B cell (primary cell): ENCODE data around the gene IL6ST. TPM values are rescaled to one million over a fixed set of nuclear protein-coding genes. Genes with fewer than 3 reads are reported as not detected.

Source experiments
- ATAC-seq: fragments of 200-7000 bp; cut with Tn5 transposase; one replicate; pipeline ENCODE4 v1.10.0; 2021; ENCODE audit warnings: low read depth, mild to moderate bottlenecking, moderate number of reproducible peaks, moderate library complexity
- CTCF ChIA-PET: fragments of 350-600 bp; sonication (Branson Sonifier 250); formaldehyde crosslinking; loops from one replicate; lab custom pipeline; 2021; ENCODE audit warnings: antibody characterized with exemption, inconsistent platforms; lab: Charles Lee
- POLR2A ChIA-PET: fragments of 350-600 bp; sonication (Branson Sonifier 250); formaldehyde crosslinking; loops from one replicate; lab custom pipeline; 2021; ENCODE audit warnings: antibody characterized with exemption; lab: Charles Lee
- DNase-seq: peaks from one replicate; pipeline ENCODE4 v3.0.0; 2013
- H2AFZ ChIP-seq: 2 replicates; pipeline ENCODE4 v1.6.1; 2012; ENCODE audit warnings: mild to moderate bottlenecking, low read depth, low read length; ENCODE audit not compliant: insufficient read depth, poor library complexity, severe bottlenecking
- H3K27ac ChIP-seq, 2 donors: 1 replicate in 1 of 2; 2 replicates in 1 of 2; pipeline ENCODE4 v1.5.1; 2012 to 2013; ENCODE audit warnings: low read length in 2 of 2, mild to moderate bottlenecking in 2 of 2, moderate library complexity in 1 of 2
- H3K27me3 ChIP-seq, 4 experiments: fragments of 200-600 bp in 1 of 4; sonication (generic) in 1 of 4; replicated peaks in 1 of 4; 1 replicate in 2 of 4; 2 replicates in 2 of 4; pipeline versions ENCODE4 v1.6.1 to v1.7.0; 2013 to 2016; ENCODE audit warnings: low read length in 3 of 4, mild to moderate bottlenecking in 2 of 4, mixed read lengths in 1 of 4, moderate library complexity in 1 of 4; ENCODE audit not compliant: insufficient read depth in 4 of 4, control insufficient read depth in 3 of 4; ENCODE audit errors: control extremely low read depth in 1 of 4
- H3K36me3 ChIP-seq, 2 experiments: replicated peaks in 1 of 2; 1 replicate in 1 of 2; 2 replicates in 1 of 2; pipeline versions ENCODE4 v1.6.1 to v1.7.1; 2013; ENCODE audit warnings: low read length in 1 of 2; ENCODE audit not compliant: insufficient read depth in 2 of 2, control insufficient read depth in 1 of 2; ENCODE audit errors: control extremely low read depth in 1 of 2, extremely low read depth in 1 of 2
- H3K4me1 ChIP-seq, 2 donors: fragments of 200-600 bp in 1 of 2; sonication (generic) in 1 of 2; 1 replicate in 1 of 2; 2 replicates in 1 of 2; pipeline versions ENCODE4 v1.5.1 to v1.6.1; 2013 to 2017; ENCODE audit warnings: low read length in 2 of 2; ENCODE audit not compliant: control insufficient read depth in 2 of 2, insufficient read depth in 2 of 2
- H3K4me2 ChIP-seq: replicated peaks from 2 replicates; pipeline ENCODE3; 2012; ENCODE audit warnings: mild to moderate bottlenecking, low read depth, low read length; ENCODE audit not compliant: poor library complexity, severe bottlenecking
- H3K4me3 ChIP-seq, 5 experiments: fragments of 200-600 bp in 1 of 5; sonication (generic) in 1 of 5; 1 replicate in 3 of 5; 2 replicates in 2 of 5; pipeline versions ENCODE4 v1.5.1 to v1.7.0; 2011 to 2016; ENCODE audit warnings: low read length in 4 of 5, mild to moderate bottlenecking in 4 of 5, low read depth in 2 of 5, control low read depth in 1 of 5, moderate library complexity in 1 of 5; ENCODE audit not compliant: insufficient read depth in 1 of 5; ENCODE audit errors: control extremely low read depth in 1 of 5, extremely low read depth in 1 of 5
- H3K79me2 ChIP-seq: fragments of 200-600 bp; sonication (generic); one replicate; pipeline ENCODE4 v1.6.0; 2016; ENCODE audit warnings: low read length; ENCODE audit not compliant: control insufficient read depth, insufficient read depth
- H3K9ac ChIP-seq: fragments of 200-600 bp; sonication (generic); 2 replicates; pipeline ENCODE4 v1.6.1; 2017; ENCODE audit warnings: mild to moderate bottlenecking, low read length, moderate library complexity
- H3K9me3 ChIP-seq, 3 donors: one replicate each; pipeline versions ENCODE4 v1.6.1 to v1.7.1; 2013; ENCODE audit warnings: low read length in 2 of 3; ENCODE audit not compliant: control insufficient read depth in 2 of 3, insufficient read depth in 1 of 3; ENCODE audit errors: control extremely low read depth in 1 of 3
- H4K20me1 ChIP-seq: 2 replicates; pipeline ENCODE4 v1.6.0; 2012; ENCODE audit warnings: mild to moderate bottlenecking, low read length; ENCODE audit not compliant: insufficient read depth, control insufficient read depth, poor library complexity, severe bottlenecking
- H3K27ac Mint-ChIP-seq: one replicate; pipeline ENCODE4 v1.8.0; 2021; ENCODE audit warnings: mixed read lengths
- H3K27me3 Mint-ChIP-seq: one replicate; pipeline ENCODE4 v1.8.0; 2021; ENCODE audit warnings: mixed read lengths
- H3K4me1 Mint-ChIP-seq: one replicate; pipeline ENCODE4 v1.8.0; 2021; ENCODE audit warnings: mixed read lengths
- H3K4me3 Mint-ChIP-seq: one replicate; pipeline ENCODE4 v1.8.0; 2021; ENCODE audit warnings: mixed read lengths
- H3K9me3 Mint-ChIP-seq: one replicate; pipeline ENCODE4 v1.8.0; 2022; ENCODE audit warnings: mixed read lengths; ENCODE audit not compliant: insufficient read depth
- CTCF ChIP-seq: fragments of 200-600 bp; IDR thresholded peaks from one replicate; pipeline ENCODE4 v1.8.0; 2022; ENCODE audit warnings: antibody characterized with exemption, mild to moderate bottlenecking
- EZH2 ChIP-seq: IDR thresholded peaks from 2 replicates; pipeline ENCODE4 v1.6.1; 2012; ENCODE audit warnings: borderline replicate concordance, low read depth, mild to moderate bottlenecking, moderate library complexity, low read length; ENCODE audit not compliant: insufficient read depth, poor library complexity, severe bottlenecking
- WGBS: methylation state at CpG from one replicate; pipeline ENCODE4 v1.1.5; 2013; ENCODE audit warnings: missing lambda C conversion rate; ENCODE audit not compliant: insufficient coverage; 5-methylcytosine and 5-hydroxymethylcytosine counted together
- intact Hi-C: fragments of 100-400 bp; cut with micrococcal nuclease; formaldehyde crosslinking; loops from one replicate; pipeline ENCODE4 v1.10.0; 2022
- polyA plus RNA-seq: library from polyadenylated mRNA; depleted of rRNA; stranded (reverse); fragments of >200 nt; gene quantifications from 2 replicates; pipeline ENCODE4 v1.2.3, GENCODE V29; 2012
- total RNA-seq, 2 donors: library from RNA; stranded (reverse); fragments of 120-200 nt in 1 of 2; gene quantifications; 1 replicate in 1 of 2; 2 replicates in 1 of 2; pipeline versions ENCODE4 v1.2.3 to v1.2.4, GENCODE V29; 2013 to 2022

IL6ST gene
- total and polyA plus RNA-seq, 2 donors (not counting 1 experiment from before 2014, with no cell fraction given), result 4.3 to 28.0 TPM

DNA sequence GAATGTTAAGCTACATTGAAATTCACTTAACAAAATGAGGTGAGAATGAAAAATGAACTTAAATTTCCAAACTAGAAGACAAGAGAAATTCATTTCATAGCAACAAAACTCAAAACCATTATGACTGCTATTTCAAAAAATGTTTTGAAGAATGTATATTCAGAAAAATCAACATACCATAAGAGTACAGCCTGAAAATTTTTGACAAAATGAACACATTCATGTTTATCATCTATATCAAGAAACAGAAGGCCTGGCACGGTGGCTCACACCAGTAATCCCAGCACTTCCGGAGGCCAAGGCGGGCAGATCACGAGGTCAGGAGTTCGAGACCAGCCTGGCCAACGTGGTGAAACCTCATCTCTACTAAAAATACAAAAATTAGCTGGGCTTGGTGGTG, 4.2 kb upstream of the IL6ST start:
- no peak overlapping the region for H3K4me3 Mint-ChIP-seq
- H4K20me1 ChIP-seq, result no peaks in the 10 kb centered on the region
- DNase-seq (no peak), ATAC-seq (no peak)
- no peak overlapping the region for H3K9ac ChIP-seq
- ChIA-PET POLR2A (no interaction called here), CTCF (no interaction called here)
- H3K4me1 Mint-ChIP-seq, result peaks cover 10% of the 10 kb centered on the region
- H3K27me3 Mint-ChIP-seq, result peaks cover 4% of the 10 kb centered on the region
- TF ChIP-seq EZH2 (no peak), CTCF (no peak)
- peaks cover 0 to 6% (median 5%) of the 10 kb centered on the region in 3 donors for H3K9me3 ChIP-seq
- H2AFZ ChIP-seq, result no peak overlapping the region
- H3K27ac Mint-ChIP-seq, result no peak overlapping the region
- peaks cover 8% of the 10 kb centered on the region for H3K79me2 ChIP-seq
- intact Hi-C loops, result loop anchor here (5.0 to 10.0 kb wide), 4 partner anchors 483 to 1684 kb away; partner anchors contain the start of gene ARL15
- no peaks in the 10 kb centered on the region for H3K36me3 ChIP-seq
- no peaks in the 10 kb centered on the region for H3K27me3 ChIP-seq
- no peak overlapping the region for H3K27ac ChIP-seq
- H3K4me1 ChIP-seq, result peaks cover 4 to 6% of the 10 kb centered on the region in 2 donors
- H3K9me3 Mint-ChIP-seq, result peaks cover 1% of the 10 kb centered on the region
- H3K4me3 ChIP-seq, result no peak overlapping the region
- 96% methylated on average over 4 of the region's 6 CpGs for WGBS
- H3K4me2 ChIP-seq, result no peak overlapping the region

- Histone ChIP-seq H3K27me3 (no peaks in the 10 kb centered on the region), H3K4me2 (no peak overlapping the region), H3K79me2 (peaks cover 17% of the 10 kb centered on the region), H2AFZ (no peak overlapping the region), H3K4me1 (peaks cover 10 to 14% of the 10 kb centered on the region in 2 donors), H3K4me3 (no peak overlapping the region), H3K36me3 (no peaks in the 10 kb centered on the region), H3K27ac (no peak overlapping the region), H3K9ac (no peak overlapping the region), H3K9me3 (peaks cover 0 to 6% (median 5%) of the 10 kb centered on the region in 3 donors), H4K20me1 (no peaks in the 10 kb centered on the region)
- intact Hi-C loops, result loop anchor here (5.0 to 10.0 kb wide), 4 partner anchors 484 to 1683 kb away; partner anchors contain the start of gene ARL15
- peaks cover 1% of the 10 kb centered on the region for H3K9me3 Mint-ChIP-seq
- ChIA-PET CTCF (no interaction called here), POLR2A (no interaction called here)
- no peak for ATAC-seq
- H3K4me3 Mint-ChIP-seq, result no peak overlapping the region
- peaks cover 18% of the 10 kb centered on the region for H3K4me1 Mint-ChIP-seq
- H3K27me3 Mint-ChIP-seq, result peaks cover 4% of the 10 kb centered on the region
- no peak overlapping the region for H3K27ac Mint-ChIP-seq
- no peak for DNase-seq
- 78% methylated on average over 4 of the region's 5 CpGs for WGBS
- TF ChIP-seq EZH2, result no peak
- TF ChIP-seq CTCF, result no peak
These were observed 3.1 kb upstream of the IL6ST start for GRCh38 chr5:55997742-55998351.
